ENCODE data around the gene CACNA1C.
"Not testable (repeated sequence)": the region's sequence is repeated elsewhere in the genome, so short reads cannot be mapped to it uniquely, and the experiment has no call there.

CACNA1C gene

GRCh38 chr12:2666846-2667245 is 614.1 kb downstream of the CACNA1C start:
- no peak for DNase-seq

GRCh38 chr12:2667716-2668440 is 615.1 kb downstream of the CACNA1C start:
- no peak for DNase-seq

GRCh38 chr12:2668816-2669215 is 616.0 kb downstream of the CACNA1C start:
- no peak for DNase-seq

GRCh38 chr12:2669560-2669959 is 616.8 kb downstream of the CACNA1C start:
- DNase-seq: no peak

- DNase-seq: no peak
These were observed 620.1 kb downstream of the CACNA1C start for GRCh38 chr12:2672863-2673262.

- DNase-seq: no peak
These were observed 621.4 kb downstream of the CACNA1C start for GRCh38 chr12:2673966-2674810.

GRCh38 chr12:2675776-2676175 is 623.0 kb downstream of the CACNA1C start:
- no peak for DNase-seq

- DNase-seq: no peak
These were observed 624.5 kb downstream of the CACNA1C start for GRCh38 chr12:2677142-2677880.

- DNase-seq: no peak
These were observed 625.6 kb downstream of the CACNA1C start for GRCh38 chr12:2678426-2678825.

- DNase-seq: no peak
These were observed 626.5 kb downstream of the CACNA1C start for GRCh38 chr12:2679068-2679815.

- no peak for DNase-seq
These were observed 627.3 kb downstream of the CACNA1C start for GRCh38 chr12:2679816-2680675.

GRCh38 chr12:2680676-2681039 is 627.9 kb downstream of the CACNA1C start:
- no peak for DNase-seq

- no peak for DNase-seq
These were observed 628.8 kb downstream of the CACNA1C start for GRCh38 chr12:2681450-2682205.

GRCh38 chr12:2682296-2683251 is 629.8 kb downstream of the CACNA1C start:
- peak in 1 of 4 experiments; percentile 22 for DNase-seq

GRCh38 chr12:2683283-2684025 is 630.7 kb downstream of the CACNA1C start:
- no peak for DNase-seq

- not testable (repeated sequence) for DNase-seq
These were observed 631.2 kb downstream of the CACNA1C start for GRCh38 chr12:2684026-2684325.

GRCh38 chr12:2685620-2686279 is 633.0 kb downstream of the CACNA1C start:
- DNase-seq: not testable (repeated sequence)

GRCh38 chr12:2686280-2686646 is 633.5 kb downstream of the CACNA1C start:
- no peak for DNase-seq

GRCh38 chr12:2687058-2687457 is 634.3 kb downstream of the CACNA1C start:
- no peak for DNase-seq
